GM21717 (cell line): Measurements from ENCODE around the gene CAPN11.
"Not testable (repeated sequence)": the region's sequence is repeated elsewhere in the genome, so short reads cannot be mapped to it uniquely, and the experiment has no call there.

Experiments
- ATAC-seq: cut with Tn5 transposase; IDR thresholded peaks from one replicate; pipeline ENCODE4 v1.9.1; 2021; ENCODE audit warnings: mild to moderate bottlenecking, moderate library complexity; ENCODE audit not compliant: unreplicated experiment

Gene CAPN11

GRCh38 chr6:44129841-44130322 lies 28.7 kb upstream of the CAPN11 start:
- ATAC-seq, result no peak

- ATAC-seq, result no peak
These were observed 26.7 kb upstream of the CAPN11 start for GRCh38 chr6:44131892-44132291.

- no peak for ATAC-seq
These were observed 26.1 kb upstream of the CAPN11 start for GRCh38 chr6:44132476-44132875.

GRCh38 chr6:44133003-44133931 lies 25.4 kb upstream of the CAPN11 start:
- no peak for ATAC-seq

- no peak for ATAC-seq
These were observed 24.5 kb upstream of the CAPN11 start for GRCh38 chr6:44133981-44134711.

- ATAC-seq, result no peak
These were observed 23.4 kb upstream of the CAPN11 start for GRCh38 chr6:44135173-44135758.

- ATAC-seq, result no peak
These were observed 22.7 kb upstream of the CAPN11 start for GRCh38 chr6:44135875-44136274.

GRCh38 chr6:44138717-44139350 lies 19.8 kb upstream of the CAPN11 start:
- ATAC-seq, result no peak

- no peak for ATAC-seq
These were observed 19.3 kb upstream of the CAPN11 start for GRCh38 chr6:44139351-44139743.

GRCh38 chr6:44142835-44143234 lies 15.8 kb upstream of the CAPN11 start:
- ATAC-seq, result no peak

GRCh38 chr6:44143731-44144130 lies 14.9 kb upstream of the CAPN11 start:
- no peak for ATAC-seq

GRCh38 chr6:44144536-44144935 lies 14.1 kb upstream of the CAPN11 start:
- ATAC-seq, result not testable (repeated sequence)

- no peak for ATAC-seq
These were observed 12.8 kb upstream of the CAPN11 start for GRCh38 chr6:44145839-44146238.

- no peak for ATAC-seq
These were observed 11.9 kb upstream of the CAPN11 start for GRCh38 chr6:44146685-44147084.

GRCh38 chr6:44147256-44147655 lies 11.4 kb upstream of the CAPN11 start:
- ATAC-seq, result no peak

GRCh38 chr6:44148306-44148705 lies 10.3 kb upstream of the CAPN11 start:
- no peak for ATAC-seq

GRCh38 chr6:44149369-44150012 lies 9.1 kb upstream of the CAPN11 start:
- ATAC-seq, result no peak

GRCh38 chr6:44150317-44150917 lies 8.2 kb upstream of the CAPN11 start:
- no peak for ATAC-seq

- no peak for ATAC-seq
These were observed 7.1 kb upstream of the CAPN11 start for GRCh38 chr6:44151348-44152108.

GRCh38 chr6:44152109-44152461 lies 6.5 kb upstream of the CAPN11 start:
- ATAC-seq, result no peak
